Right hindlimb (tissue), 1 donor: ENCODE data around the gene MAGI2.

Experiments
- DNase-seq: peaks from one replicate; pipeline ENCODE4 v3.0.0-alpha.2; 2018

Gene MAGI2

GRCh38 chr7:79240413-79240812, 213.1 kb downstream of the MAGI2 start:
- DNase-seq, result no peak

GRCh38 chr7:79236352-79237028, 217.0 kb downstream of the MAGI2 start:
- DNase-seq, result no peak

- no peak for DNase-seq
These were observed 226.4 kb downstream of the MAGI2 start for GRCh38 chr7:79227044-79227443.

- DNase-seq, result no peak
These were observed 232.3 kb downstream of the MAGI2 start for GRCh38 chr7:79221211-79221610.

GRCh38 chr7:79217976-79218626, 235.4 kb downstream of the MAGI2 start:
- no peak for DNase-seq

GRCh38 chr7:79217468-79217867, 236.0 kb downstream of the MAGI2 start:
- DNase-seq, result no peak

GRCh38 chr7:79216236-79216635, 237.2 kb downstream of the MAGI2 start:
- DNase-seq, result no peak

GRCh38 chr7:79212334-79212733, 241.1 kb downstream of the MAGI2 start:
- no peak for DNase-seq

- DNase-seq, result no peak
These were observed 241.7 kb downstream of the MAGI2 start for GRCh38 chr7:79211724-79212123.

GRCh38 chr7:79199961-79200360, 253.5 kb downstream of the MAGI2 start:
- no peak for DNase-seq

GRCh38 chr7:79199266-79199665, 254.2 kb downstream of the MAGI2 start:
- DNase-seq, result no peak

- DNase-seq, result no peak
These were observed 267.9 kb downstream of the MAGI2 start for GRCh38 chr7:79185605-79186004.

GRCh38 chr7:79182283-79182682, 271.2 kb downstream of the MAGI2 start:
- no peak for DNase-seq

- no peak for DNase-seq
These were observed 272.9 kb downstream of the MAGI2 start for GRCh38 chr7:79180533-79180932.

- peak; percentile 19 for DNase-seq
These were observed 276.5 kb downstream of the MAGI2 start for GRCh38 chr7:79176859-79177477.

GRCh38 chr7:79175374-79175773, 278.1 kb downstream of the MAGI2 start:
- DNase-seq, result no peak

- no peak for DNase-seq
These were observed 288.2 kb downstream of the MAGI2 start for GRCh38 chr7:79165225-79165624.

- DNase-seq, result no peak
These were observed 294.3 kb downstream of the MAGI2 start for GRCh38 chr7:79159040-79159664.

- DNase-seq, result no peak
These were observed 296.2 kb downstream of the MAGI2 start for GRCh38 chr7:79157281-79157680.

- no peak for DNase-seq
These were observed 303.6 kb downstream of the MAGI2 start for GRCh38 chr7:79149831-79150230.

- no peak for DNase-seq
These were observed 310.8 kb downstream of the MAGI2 start for GRCh38 chr7:79142706-79143105.

GRCh38 chr7:79141252-79141651, 312.2 kb downstream of the MAGI2 start:
- DNase-seq, result no peak

GRCh38 chr7:79137942-79138341, 315.5 kb downstream of the MAGI2 start:
- DNase-seq, result no peak
